ENCODE data around the gene RNPEPL1.

RNPEPL1 gene

GRCh38 chr2:240593026-240593702, 24.9 kb downstream of the RNPEPL1 start:
- no peak for DNase-seq

- DNase-seq, result no peak
Measured at GRCh38 chr2:240593703-240594451, 25.6 kb downstream of the RNPEPL1 start.

DNA sequence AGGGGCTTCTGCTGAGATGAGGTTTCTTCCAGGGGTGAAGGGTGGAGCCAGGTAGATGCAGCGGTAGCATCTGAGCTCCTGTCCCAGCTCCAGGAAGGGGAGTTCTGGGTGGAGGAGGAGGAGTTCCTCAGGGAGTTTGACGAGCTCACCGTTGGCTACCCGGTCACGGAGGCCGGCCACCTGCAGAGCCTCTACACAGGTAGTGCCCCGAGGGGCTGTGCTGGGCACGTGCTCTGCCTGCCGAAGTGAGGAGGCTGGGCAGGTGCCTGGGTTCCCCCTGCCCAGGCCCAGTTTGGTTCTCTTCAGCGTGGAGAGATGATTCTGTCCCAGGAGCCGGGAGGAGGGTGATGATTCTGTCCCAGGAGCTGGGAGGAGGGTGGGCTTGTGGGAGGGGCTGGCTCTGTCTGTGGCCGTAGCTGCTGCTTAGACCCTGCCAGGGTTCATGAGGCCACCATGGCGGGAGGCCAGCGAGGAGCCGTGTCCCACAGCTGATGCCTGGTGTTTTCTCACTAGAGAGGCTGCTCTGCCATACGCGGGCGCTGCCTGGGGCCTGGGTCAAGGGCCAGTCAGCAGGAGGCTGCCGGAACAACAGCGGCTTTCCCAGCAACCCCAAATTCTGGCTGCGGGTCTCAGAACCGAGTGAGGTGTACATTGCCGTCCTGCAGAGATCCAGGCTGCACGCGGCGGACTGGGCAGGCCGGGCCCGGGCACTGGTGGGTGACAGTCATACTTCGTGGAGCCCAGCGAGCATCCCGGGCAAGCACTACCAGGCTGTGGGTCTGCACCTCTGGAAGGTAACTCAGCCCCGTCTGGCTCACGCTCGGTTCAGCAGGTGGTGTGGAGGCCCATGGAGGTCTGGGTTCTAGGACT, 26.5 kb downstream of the RNPEPL1 start:
- DNase-seq, result no peak

GRCh38 chr2:240595381-240596079, 27.2 kb downstream of the RNPEPL1 start:
- no peak for DNase-seq

- no peak for DNase-seq
Measured at GRCh38 chr2:240596080-240596460, 27.8 kb downstream of the RNPEPL1 start.

- DNase-seq, result no peak
Measured at GRCh38 chr2:240596491-240596931, 28.2 kb downstream of the RNPEPL1 start.

DNA sequence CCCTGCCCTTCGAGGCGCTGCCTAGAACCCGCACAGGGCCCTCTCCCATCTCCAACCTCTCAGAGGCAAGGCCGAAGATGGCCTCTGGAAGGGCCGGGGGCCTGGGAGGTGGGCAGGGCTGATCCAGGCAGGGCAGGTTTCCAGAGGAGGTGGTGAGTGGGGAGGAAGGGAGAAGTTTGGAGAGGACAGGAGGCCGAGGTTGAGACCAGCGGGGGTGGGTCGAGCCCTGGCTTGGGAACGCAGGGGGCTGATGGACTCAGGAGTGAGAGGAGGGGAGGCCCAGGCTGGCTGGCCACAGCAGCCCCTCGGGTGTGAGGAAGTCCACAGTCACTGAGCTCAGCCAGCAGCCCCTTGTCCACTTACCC, 28.8 kb downstream of the RNPEPL1 start:
- DNase-seq, result no peak

DNA sequence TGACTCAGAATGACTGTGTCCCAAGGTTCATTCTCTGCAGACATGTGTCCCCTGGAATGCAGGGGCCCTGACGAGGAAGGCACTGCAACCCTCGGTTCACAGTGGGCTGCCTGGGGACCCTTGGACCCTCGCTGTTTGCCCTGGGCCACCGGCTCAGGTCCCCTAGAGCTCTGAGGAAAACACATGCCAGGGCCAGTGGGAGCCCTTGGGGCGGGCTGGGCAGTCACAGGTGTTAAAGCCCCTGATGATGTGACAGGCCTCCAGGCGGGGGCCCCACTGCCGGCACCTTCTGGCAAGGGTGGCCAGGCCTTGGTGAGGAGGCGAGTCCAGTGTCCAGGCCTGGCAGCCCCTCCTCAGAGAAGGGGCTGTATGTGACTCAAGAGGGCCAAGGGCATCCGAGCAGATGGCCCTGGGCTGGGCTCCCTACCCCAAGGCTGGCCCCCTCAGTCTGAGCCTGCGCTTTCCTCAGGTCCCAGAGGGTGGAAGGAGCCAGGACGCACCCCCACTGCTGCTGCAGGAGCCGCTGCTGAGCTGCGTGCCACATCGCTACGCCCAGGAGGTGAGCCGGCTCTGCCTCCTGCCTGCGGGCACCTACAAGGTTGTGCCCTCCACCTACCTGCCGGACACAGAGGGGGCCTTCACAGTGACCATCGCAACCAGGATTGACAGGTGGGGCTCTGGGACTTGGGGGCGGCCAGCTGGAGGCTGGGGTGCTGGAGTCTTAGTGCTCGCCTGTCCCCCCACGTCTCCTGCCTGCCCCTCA, 29.3 kb downstream of the RNPEPL1 start:
- DNase-seq, result no peak

GRCh38 chr2:240598311-240598911, 30.1 kb downstream of the RNPEPL1 start:
- no peak for DNase-seq

GRCh38 chr2:240599141-240599583, 30.9 kb downstream of the RNPEPL1 start:
- DNase-seq, result no peak

GRCh38 chr2:240600451-240600961, 32.2 kb downstream of the RNPEPL1 start:
- DNase-seq, result no peak

GRCh38 chr2:240601061-240601830, 33.0 kb downstream of the RNPEPL1 start:
- DNase-seq, result no peak

- no peak for DNase-seq
Measured at GRCh38 chr2:240601831-240602160, 33.5 kb downstream of the RNPEPL1 start.

DNA sequence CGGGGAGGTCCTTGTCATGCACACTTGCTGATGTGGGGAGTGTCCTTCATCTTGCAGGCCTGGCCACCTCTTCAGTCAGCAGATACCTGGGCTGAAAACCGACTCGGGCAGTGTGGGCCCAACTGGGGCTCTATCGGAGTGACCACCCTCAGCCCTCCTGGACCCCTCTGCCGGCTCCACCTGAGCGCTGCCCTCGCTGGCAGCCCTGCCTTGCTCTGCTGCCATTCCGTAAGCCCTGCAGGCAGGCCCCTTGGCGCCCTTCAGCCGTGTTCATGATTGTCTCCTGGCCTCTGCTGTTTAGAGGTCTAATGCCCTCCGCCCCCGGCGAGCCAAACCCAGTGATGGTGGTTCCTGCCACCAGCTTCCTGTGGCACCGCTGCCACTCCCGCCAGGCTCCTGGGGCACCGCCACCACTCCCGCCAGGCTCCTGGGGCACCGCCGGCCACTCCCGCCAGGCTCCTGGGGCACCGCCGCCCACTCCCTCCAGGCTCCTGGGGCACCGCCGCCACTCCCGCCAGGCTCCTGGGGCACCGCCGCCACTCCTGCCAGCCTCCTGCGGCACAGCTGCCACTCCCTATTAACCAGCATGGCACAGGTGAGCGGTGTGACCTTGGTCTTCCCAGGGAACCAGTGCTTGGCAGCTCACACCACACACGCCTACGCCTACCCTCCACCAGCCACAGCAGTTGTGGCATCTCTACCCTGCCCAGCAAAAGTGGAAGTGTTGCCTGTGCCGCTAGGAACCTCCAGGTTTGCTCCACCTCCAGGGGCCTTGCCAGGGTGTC, 34.2 kb downstream of the RNPEPL1 start:
- DNase-seq, result no peak

- DNase-seq, result no peak
Measured at GRCh38 chr2:240603081-240603835, 35.0 kb downstream of the RNPEPL1 start.

- DNase-seq, result no peak
Measured at GRCh38 chr2:240603846-240604245, 35.6 kb downstream of the RNPEPL1 start.

DNA sequence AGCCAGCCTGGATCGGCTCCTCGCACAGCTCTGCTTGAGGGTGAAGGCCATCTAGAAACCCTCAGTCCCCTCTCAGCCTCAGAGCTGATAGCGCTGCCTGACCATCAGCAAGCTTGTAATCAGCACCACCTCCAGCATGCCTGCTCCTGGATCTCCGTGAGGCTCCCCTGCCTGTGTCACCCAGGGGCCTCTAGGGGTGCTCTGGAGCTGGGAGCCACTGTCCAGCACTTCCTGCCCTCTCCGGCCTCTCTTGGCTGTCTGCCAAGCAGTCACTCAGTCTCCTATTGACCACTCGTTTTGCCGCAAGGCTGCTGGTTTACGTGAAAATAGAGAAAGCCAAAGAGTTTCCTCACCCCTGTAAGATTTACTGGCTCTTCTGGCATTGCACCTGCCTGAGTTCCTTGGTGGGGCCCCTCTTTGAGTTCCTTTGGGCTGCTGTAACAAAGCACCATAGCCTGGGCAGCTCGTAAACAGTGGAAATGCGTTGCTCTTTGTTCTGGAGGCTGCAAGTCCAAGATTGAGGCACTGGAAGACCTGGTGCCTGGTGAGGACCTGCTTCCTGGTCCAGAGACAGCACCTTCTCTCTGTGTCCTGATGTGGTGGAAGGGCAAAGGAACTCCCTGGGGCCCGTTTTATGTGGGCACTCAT, 36.1 kb downstream of the RNPEPL1 start:
- DNase-seq, result peak; percentile 42

- DNase-seq, result no peak
Measured at GRCh38 chr2:240604939-240605716, 36.8 kb downstream of the RNPEPL1 start.
